ENCODE measurements around the gene WDR37. TPM values are rescaled to one million over a fixed set of nuclear protein-coding genes. Genes with fewer than 3 reads are reported as not detected.
A peak's percentile ranks its signal among the peaks of the same experiment; 100 is the strongest.
"Not testable (repeated sequence)": the region's sequence is repeated elsewhere in the genome, so short reads cannot be mapped to it uniquely, and the experiment has no call there.

Gene WDR37
- polyA plus RNA-seq, 1 donor, result 12.5 TPM

DNA sequence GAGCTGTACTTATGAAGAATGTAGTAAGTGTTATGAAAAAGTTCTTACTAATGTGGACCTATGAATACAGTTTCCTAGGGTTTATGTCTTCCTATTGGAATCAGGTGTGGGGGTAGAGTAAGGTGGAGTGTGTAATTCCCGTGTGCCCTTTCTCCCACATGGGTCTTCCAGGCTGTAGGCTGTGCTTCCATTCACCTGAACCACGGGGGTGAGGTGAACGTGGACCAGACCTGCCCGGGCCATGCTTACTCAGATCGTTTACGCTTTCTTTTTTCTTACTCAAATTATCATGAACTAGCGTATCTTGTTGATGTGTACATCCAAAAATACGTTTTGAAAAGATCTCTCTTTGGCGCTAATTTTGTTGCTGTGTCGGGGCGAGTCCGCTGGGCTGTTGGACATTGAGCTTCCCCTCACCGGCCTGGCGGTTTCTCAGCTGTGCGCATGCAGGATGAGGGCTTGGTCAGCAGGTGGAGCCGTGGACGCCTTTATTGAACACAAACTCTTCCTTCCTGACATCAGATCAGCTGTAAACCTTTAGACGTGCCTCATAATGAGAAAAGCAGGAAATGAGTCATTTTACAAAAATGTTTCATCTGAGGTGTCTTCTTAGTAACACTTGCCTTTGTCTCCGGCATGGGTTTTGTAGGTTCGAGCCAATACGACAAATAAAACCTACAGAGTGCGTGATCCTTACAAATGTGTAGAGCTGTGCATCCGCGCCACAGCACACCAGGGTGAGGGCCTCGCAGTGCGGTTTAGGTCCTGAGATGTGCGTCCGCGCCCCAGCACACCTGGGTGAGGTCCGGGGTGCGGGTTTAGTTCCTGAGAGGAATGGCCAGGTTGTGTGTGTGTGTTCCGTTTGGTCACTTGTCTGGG lies 53.8 kb downstream of the WDR37 start:
- DNase-seq, result peak; percentile 45

- no peak for DNase-seq
These were observed 54.5 kb downstream of the WDR37 start for GRCh38 chr10:1110674-1111119.

DNA sequence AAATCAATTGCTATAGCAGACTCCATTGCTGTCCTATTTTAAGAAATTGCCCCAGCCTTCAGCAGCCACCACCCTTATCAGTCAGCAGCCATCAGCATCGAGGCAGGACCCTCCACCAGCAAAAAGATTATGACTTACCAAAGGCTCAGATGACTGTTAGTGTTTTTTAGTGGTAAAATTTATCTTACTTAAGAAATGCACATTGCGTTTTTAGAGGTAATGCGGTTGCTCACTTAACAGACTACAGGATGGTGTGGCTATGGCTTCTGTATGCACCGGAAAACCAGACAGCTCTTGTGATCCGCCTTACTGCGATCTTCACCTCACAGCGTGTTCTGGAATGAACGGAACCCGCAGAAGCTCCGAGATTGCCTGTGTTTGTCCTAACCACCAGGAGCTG lies 58.1 kb downstream of the WDR37 start:
- no peak for DNase-seq

GRCh38 chr10:1114719-1115606 lies 58.8 kb downstream of the WDR37 start:
- no peak for DNase-seq

GRCh38 chr10:1115607-1115955 lies 59.4 kb downstream of the WDR37 start:
- no peak for DNase-seq

GRCh38 chr10:1116051-1116450 lies 59.9 kb downstream of the WDR37 start:
- no peak for DNase-seq

DNA sequence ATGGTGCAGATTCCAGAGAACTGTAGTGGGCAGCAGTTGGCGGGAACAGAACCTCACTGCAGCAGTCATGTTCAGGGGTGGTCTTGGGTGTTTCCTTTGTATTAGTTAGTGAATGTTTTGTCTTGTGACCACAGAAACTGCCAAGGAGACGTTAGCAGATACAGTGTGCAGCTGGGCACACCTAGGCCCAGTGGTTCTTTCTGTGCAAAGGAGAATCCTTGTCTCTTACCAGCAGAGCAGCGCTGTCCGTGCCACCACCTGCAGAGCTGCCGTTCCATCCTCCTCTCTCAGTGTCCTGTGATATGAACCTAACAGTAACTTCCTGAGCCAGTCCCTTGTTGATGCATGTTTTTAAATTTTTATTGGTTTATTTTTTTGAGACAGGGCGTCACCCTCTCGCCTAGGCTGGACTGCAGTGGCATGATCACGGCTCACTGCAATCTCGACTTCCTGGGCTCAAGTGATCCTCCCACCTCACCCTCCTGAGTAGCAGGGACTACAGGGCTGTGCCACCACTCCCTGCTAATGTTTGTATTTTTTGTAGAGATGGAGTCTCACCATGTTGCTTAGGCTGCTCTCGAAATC lies 60.6 kb downstream of the WDR37 start:
- DNase-seq, result no peak

DNA sequence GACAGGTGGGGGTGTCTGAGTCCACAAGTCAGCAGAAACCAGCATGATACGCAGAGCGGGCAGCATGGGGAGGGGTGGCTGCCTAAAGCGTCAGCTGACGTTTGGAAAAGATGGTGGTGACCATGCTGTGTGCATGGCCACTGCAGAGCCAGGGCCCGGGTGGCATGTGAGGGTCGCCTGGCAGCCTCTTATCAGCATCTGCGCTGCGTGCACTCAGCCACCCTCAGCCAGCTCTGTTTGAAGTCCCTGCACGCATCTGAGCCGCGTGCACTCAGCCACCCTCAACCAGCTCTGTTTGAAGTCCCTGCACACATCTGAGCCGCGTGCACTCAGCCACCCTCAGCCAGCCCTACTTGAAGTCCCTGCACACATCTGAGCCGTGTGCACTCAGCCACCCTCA lies 61.5 kb downstream of the WDR37 start:
- no peak for DNase-seq

GRCh38 chr10:1118318-1118717 lies 62.1 kb downstream of the WDR37 start:
- not testable (repeated sequence) for DNase-seq

GRCh38 chr10:1119027-1119426 lies 62.8 kb downstream of the WDR37 start:
- no peak for DNase-seq

- no peak for DNase-seq
These were observed 63.3 kb downstream of the WDR37 start for GRCh38 chr10:1119501-1119900.

GRCh38 chr10:1120306-1120705 lies 64.1 kb downstream of the WDR37 start:
- DNase-seq, result no peak

DNA sequence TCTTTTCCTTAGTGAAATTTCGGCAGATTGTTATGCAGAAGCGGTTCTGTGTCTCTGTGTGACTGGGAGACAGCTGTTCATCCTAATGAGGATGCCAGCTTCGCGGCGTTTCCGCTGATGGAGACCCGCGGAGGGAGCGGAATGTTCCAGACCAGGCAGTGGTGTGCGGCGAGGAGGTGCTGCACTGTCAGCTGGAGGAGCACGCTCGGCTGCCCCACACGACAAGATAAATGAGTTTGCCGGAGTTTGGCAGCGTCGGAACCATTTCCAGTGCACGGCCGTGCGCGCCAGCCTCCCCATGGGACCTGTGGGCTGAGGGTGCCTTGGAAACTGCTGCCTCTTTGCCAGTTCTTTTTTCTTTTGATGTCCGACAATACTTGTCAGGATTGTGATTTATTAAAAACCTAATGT lies 64.6 kb downstream of the WDR37 start:
- DNase-seq, result no peak

DNA sequence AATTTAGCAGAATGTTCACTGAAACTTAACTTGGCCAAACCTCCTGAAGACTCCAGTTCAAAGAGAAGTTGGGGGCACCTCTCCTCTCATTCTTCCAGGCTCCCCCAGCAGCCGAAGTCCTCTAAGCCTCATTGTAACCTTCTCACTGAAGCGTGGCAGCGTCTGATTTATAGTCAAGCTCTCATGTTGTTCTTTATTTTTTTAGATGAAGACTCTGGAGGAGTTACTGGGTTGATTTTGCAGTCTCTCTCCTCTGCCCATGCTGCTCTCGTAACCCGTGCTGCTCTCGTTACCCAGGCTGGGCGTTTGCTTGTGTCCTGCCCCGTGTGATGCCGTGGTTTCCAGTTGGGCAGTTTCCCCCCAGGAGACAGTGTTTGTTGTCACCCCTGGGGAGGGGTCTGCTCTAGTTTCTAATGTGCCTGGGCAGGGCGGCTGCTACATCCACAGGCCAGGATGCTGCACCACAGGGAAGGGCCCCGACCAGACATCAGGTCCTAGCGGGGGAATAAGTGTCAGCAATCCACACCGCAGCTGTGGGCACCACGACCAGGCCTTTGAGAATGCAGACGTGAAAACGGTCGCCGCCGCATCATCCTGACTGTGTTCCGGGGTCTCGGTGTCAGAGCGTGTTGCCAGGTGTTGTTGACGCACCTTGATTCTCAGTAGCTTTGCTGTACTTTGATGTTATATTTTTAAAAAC lies 65.2 kb downstream of the WDR37 start:
- DNase-seq, result no peak

DNA sequence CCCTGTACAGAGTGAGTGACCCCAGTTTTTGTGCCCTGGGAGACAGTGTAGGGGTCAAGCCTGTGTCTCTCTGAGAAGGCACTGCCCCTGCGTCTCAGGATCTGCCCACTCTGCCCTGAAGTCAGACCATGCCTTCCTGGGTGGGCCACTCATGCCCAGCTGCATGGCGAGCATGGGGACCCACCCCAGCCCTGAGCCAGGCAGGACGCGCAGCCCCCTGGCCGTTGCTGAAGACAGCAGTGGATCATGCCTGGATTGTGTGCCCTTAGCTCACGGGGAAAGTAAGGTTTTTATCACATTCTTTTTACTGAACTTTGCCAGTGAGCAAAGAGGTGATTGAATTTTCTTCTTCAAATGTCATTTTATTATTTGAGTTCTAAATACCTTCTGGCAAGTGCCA lies 66.2 kb downstream of the WDR37 start:
- DNase-seq, result no peak

GRCh38 chr10:1123198-1123597 lies 67.0 kb downstream of the WDR37 start:
- no peak for DNase-seq

DNA sequence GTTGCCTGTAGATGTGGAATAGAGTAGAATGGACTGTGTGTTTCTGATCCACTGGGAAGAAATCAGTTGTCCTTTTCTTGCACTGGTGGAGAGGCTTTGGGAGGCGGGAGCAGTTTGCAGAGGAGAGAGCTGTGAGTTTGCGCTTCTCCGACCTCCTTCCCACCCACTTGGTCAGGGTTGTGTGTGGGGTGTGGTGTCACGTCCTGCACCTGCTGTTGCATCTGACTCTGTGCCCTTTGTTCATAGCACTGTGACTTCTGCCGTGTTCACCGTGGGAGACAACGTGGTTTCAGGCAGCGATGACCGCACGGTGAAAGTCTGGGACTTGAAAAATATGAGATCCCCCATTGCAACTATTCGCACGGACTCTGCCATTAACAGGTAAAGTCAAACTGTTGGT lies 67.8 kb downstream of the WDR37 start:
- DNase-seq, result no peak

DNA sequence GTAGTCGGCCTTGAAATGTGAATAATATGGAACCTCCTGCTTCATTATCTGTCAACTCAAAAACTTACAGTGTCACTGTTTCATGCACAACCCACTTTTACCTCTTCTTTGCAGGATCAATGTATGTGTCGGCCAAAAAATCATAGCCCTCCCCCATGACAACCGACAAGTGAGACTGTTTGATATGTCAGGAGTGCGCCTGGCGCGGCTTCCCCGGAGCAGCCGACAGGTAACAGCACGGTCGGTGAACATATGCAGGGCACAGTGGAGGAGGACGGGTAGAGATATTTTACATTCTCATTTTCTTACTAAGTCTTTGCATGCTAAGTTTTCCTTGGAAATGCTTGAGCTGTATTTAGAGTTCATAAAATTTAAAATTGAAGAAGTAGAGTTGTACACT lies 68.6 kb downstream of the WDR37 start:
- DNase-seq, result no peak

- DNase-seq, result no peak
These were observed 70.3 kb downstream of the WDR37 start for GRCh38 chr10:1126461-1126860.

DNA sequence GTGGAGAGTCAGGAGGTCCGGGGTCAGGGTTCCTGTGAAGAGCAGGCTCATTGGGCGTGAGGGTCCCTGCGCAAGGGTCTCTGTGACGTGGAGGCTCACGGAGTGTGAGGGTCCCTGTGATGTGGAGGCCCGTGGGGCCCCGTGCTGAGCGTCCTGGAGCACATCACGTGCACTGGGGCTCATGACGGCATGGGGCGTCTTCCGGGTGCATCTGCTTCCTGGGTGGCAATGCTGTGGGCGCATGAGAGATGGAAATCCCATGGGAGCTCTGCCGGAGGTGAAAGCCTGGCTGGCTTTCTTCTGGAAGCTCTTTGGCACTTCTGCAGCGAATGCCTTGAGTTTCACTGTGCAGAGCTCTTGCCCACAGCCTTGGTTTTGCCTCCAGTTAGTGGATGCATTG lies 71.4 kb downstream of the WDR37 start:
- DNase-seq, result no peak

DNA sequence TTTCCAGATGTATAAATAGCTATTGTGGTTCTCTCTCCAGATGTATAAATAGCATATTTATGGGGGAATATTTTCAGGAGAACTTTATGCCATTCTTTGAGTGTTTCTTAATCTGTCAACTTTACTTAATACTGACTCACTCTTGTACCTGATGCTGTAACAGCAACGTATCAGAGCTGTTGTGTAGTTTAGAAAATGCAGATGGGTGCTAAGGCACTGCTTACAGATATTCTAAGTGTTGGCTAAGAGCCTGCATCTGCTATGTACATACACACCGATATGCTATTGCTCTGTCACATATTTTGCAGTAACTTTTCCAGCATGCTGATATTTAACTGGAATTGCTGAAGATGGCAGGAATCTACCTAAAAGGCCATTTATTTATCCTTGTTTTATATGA lies 71.9 kb downstream of the WDR37 start:
- DNase-seq, result no peak

GRCh38 chr10:1128649-1129048 lies 72.5 kb downstream of the WDR37 start:
- no peak for DNase-seq

- no peak for DNase-seq
These were observed 74.0 kb downstream of the WDR37 start for GRCh38 chr10:1130226-1130625.

Measured in hindlimb muscle (tissue), 1 donor.